Type B pancreatic cell (in vitro differentiated cells): ENCODE results near the gene TOX3. TPM values are rescaled to one million over a fixed set of nuclear protein-coding genes. Genes with fewer than 3 reads are reported as not detected.

Source experiments
- DNase-seq: peaks from one replicate; pipeline ENCODE4 v3.0.0; 2021; ENCODE audit warnings: mixed read lengths; ENCODE audit not compliant: unreplicated experiment; ENCODE audit errors: extremely low spot score
- H3K27ac Mint-ChIP-seq: 2 replicates; pipeline ENCODE4 v1.8.0; 2021; ENCODE audit warnings: mild to moderate bottlenecking, mixed read lengths
- H3K27me3 Mint-ChIP-seq: 2 replicates; pipeline ENCODE4 v1.8.0; 2021; ENCODE audit warnings: mixed read lengths
- H3K36me3 Mint-ChIP-seq: 2 replicates; pipeline ENCODE4 v1.8.0; 2021; ENCODE audit warnings: mixed read lengths
- H3K4me1 Mint-ChIP-seq: one replicate; pipeline ENCODE4 v1.8.0; 2021; ENCODE audit warnings: mixed read lengths; ENCODE audit not compliant: unreplicated experiment
- H3K4me3 Mint-ChIP-seq: 2 replicates; pipeline ENCODE4 v1.8.0; 2021; ENCODE audit warnings: mild to moderate bottlenecking, mixed read lengths
- H3K9me3 Mint-ChIP-seq: 2 replicates; pipeline ENCODE4 v1.8.0; 2021; ENCODE audit warnings: mixed read lengths
- total RNA-seq: library from RNA; stranded (reverse); gene quantifications from 2 replicates; pipeline ENCODE4 v1.2.1, GENCODE V29; 2021; ENCODE audit warnings: low replicate concordance
- TF ChIP-seq, protein P1 (sequence below): fragments of 200-600 bp; sonication (generic); conservative IDR thresholded peaks from 2 replicates; pipeline ENCODE4 v1.5.0; 2021; ENCODE audit warnings: antibody characterized with exemption, mild to moderate bottlenecking

Gene TOX3
- total RNA-seq, 1 donor from 2014 or later, result 18.4 TPM

GRCh38 chr16:52437277-52437670 is 109.7 kb downstream of the TOX3 start:
- H3K4me1 Mint-ChIP-seq, result peaks cover 6% of the 10 kb centered on the region
- H3K27ac Mint-ChIP-seq, result no peak overlapping the region
- TF ChIP-seq, protein P1, sequence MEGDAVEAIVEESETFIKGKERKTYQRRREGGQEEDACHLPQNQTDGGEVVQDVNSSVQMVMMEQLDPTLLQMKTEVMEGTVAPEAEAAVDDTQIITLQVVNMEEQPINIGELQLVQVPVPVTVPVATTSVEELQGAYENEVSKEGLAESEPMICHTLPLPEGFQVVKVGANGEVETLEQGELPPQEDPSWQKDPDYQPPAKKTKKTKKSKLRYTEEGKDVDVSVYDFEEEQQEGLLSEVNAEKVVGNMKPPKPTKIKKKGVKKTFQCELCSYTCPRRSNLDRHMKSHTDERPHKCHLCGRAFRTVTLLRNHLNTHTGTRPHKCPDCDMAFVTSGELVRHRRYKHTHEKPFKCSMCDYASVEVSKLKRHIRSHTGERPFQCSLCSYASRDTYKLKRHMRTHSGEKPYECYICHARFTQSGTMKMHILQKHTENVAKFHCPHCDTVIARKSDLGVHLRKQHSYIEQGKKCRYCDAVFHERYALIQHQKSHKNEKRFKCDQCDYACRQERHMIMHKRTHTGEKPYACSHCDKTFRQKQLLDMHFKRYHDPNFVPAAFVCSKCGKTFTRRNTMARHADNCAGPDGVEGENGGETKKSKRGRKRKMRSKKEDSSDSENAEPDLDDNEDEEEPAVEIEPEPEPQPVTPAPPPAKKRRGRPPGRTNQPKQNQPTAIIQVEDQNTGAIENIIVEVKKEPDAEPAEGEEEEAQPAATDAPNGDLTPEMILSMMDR, result no peak
- H3K4me3 Mint-ChIP-seq, result no peak overlapping the region
- peaks cover 15% of the 10 kb centered on the region for H3K36me3 Mint-ChIP-seq
- DNase-seq, result no peak
- no peaks in the 10 kb centered on the region for H3K9me3 Mint-ChIP-seq
- H3K27me3 Mint-ChIP-seq, result peaks cover 41% of the 10 kb centered on the region

DNA sequence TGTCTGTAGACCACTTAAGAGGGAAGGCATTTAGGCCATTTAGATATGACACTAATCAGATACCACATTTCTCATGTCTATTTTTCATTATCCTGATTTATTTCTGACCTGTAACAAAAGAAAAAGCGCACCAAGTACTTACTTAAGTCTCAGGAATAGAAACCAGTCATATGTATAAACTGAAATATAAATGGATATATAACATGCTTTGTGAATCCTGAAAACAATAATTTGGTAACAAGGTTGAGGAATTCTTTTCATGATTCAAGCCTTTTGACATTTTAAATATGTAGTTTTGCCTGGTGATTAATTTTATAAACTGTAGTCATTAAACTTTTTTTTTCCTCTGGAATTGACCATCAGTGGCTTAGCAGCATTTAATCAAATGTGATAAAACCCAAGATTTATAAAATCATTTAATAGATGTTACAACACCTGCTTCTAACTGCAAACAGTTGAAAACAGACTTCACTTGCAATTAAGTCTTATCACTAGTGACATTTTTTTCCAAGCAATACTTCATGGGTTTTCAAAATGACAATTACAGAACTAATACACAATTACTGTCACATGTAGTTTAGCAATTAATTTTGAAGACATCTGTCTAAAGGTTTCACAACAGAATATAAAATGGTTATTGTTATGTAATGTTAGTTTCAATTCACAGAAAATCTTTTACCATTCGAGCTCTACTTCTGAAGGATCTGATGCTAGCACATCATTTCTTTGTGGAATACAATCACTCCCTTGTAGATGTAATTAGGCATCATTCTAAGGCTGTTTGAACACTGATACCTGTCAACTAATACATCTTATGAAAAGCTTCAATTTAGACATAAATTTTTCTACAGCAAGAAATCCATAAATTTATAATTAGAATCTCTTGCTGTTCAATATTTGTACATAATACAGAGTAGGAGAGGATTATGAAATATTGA is 110.3 kb downstream of the TOX3 start:
- Mint-ChIP-seq H3K9me3 (no peaks in the 10 kb centered on the region), H3K36me3 (peaks cover 15% of the 10 kb centered on the region), H3K27me3 (peaks cover 43% of the 10 kb centered on the region), H3K4me1 (peaks cover 6% of the 10 kb centered on the region), H3K27ac (no peak overlapping the region), H3K4me3 (no peak overlapping the region)
- TF ChIP-seq, protein P1, result no peak
- DNase-seq, result no peak

- peaks cover 6% of the 10 kb centered on the region for H3K36me3 Mint-ChIP-seq
Measured at GRCh38 chr16:52434224-52434623, 112.7 kb downstream of the TOX3 start.

DNA sequence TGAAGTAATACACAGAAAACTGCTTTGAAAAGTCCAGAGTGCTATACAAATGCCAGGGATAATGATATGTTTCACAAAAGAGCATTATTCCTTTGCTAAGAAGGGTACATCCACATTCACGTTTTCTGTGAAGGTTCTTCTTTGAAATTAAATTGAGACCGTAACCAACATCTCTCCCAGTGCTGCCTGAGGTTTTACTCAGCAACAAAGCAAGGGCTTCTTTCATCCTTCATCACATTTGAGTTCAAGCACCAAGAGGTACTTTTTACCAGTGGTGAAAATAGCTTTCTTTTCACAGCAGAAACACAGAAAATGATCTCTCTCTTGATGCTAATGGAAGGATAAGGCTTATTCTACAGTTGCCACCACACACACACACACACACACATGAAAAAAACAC is 113.3 kb downstream of the TOX3 start:
- H3K4me3 Mint-ChIP-seq, result no peak overlapping the region
- peaks cover under 1% of the 10 kb centered on the region for H3K36me3 Mint-ChIP-seq
- peaks cover 6% of the 10 kb centered on the region for H3K4me1 Mint-ChIP-seq
- DNase-seq, result no peak
- TF ChIP-seq, protein P1, result no peak
- H3K9me3 Mint-ChIP-seq, result no peaks in the 10 kb centered on the region
- no peak overlapping the region for H3K27ac Mint-ChIP-seq
- peaks cover 39% of the 10 kb centered on the region for H3K27me3 Mint-ChIP-seq

More at GRCh38 chr16:52434224-52434623, 112.7 kb downstream of the TOX3 start:
- TF ChIP-seq, protein P1, result no peak
- DNase-seq, result no peak
- H3K4me1 Mint-ChIP-seq, result peaks cover 6% of the 10 kb centered on the region
- no peak overlapping the region for H3K27ac Mint-ChIP-seq
- no peak overlapping the region for H3K4me3 Mint-ChIP-seq
- H3K9me3 Mint-ChIP-seq, result no peaks in the 10 kb centered on the region
- peaks cover 42% of the 10 kb centered on the region for H3K27me3 Mint-ChIP-seq

- TF ChIP-seq, protein P1, result no peak
- Mint-ChIP-seq H3K4me3 (no peak overlapping the region), H3K27ac (no peak overlapping the region), H3K27me3 (peaks cover 54% of the 10 kb centered on the region), H3K9me3 (no peaks in the 10 kb centered on the region), H3K4me1 (no peaks in the 10 kb centered on the region), H3K36me3 (no peaks in the 10 kb centered on the region)
- DNase-seq, result no peak
Measured at GRCh38 chr16:52424591-52424990, 122.4 kb downstream of the TOX3 start.
